Small intestine (tissue), 7 donors: Measurements from ENCODE around the gene RASL12. TPM values are rescaled to one million over a fixed set of nuclear protein-coding genes. Genes with fewer than 3 reads are reported as not detected.
"Not testable (repeated sequence)": the region's sequence is repeated elsewhere in the genome, so short reads cannot be mapped to it uniquely, and the experiment has no call there.

Experiments used
- DNase-seq, 2 donors: peaks; one replicate each; pipeline versions ENCODE4 v3.0.0 to v3.0.0-alpha.2; 2013
- FAIRE-seq: peaks from 2 replicates; lab custom pipeline; 2012; peaks lifted over from hg19 to GRCh38; lab: Jason Lieb, UNC
- H3K27ac ChIP-seq, 3 donors: one replicate each; pipeline ENCODE4 v1.5.1; 2013; ENCODE audit warnings: low read length in 2 of 3, mild to moderate bottlenecking in 2 of 3, control low read depth in 1 of 3, inconsistent platforms in 1 of 3, low read depth in 1 of 3, moderate library complexity in 1 of 3
- H3K27me3 ChIP-seq, 3 donors: one replicate each; pipeline ENCODE4 v1.6.1; 2013; ENCODE audit warnings: low read length in 3 of 3, inconsistent platforms in 1 of 3; ENCODE audit not compliant: control insufficient read depth in 3 of 3, insufficient read depth in 3 of 3
- H3K36me3 ChIP-seq, 3 donors: one replicate each; pipeline ENCODE4 v1.6.1; 2013; ENCODE audit warnings: low read length in 3 of 3, inconsistent platforms in 1 of 3, low read depth in 1 of 3, mild to moderate bottlenecking in 1 of 3, moderate library complexity in 1 of 3; ENCODE audit not compliant: control insufficient read depth in 3 of 3, insufficient read depth in 2 of 3
- H3K4me1 ChIP-seq, 3 donors: one replicate each; pipeline ENCODE4 v1.6.1; 2013; ENCODE audit warnings: low read length in 2 of 3, inconsistent platforms in 1 of 3, low read depth in 1 of 3, mild to moderate bottlenecking in 1 of 3, moderate library complexity in 1 of 3; ENCODE audit not compliant: control insufficient read depth in 3 of 3, insufficient read depth in 2 of 3
- H3K4me3 ChIP-seq, 3 donors: one replicate each; pipeline ENCODE4 v1.5.1; 2013; ENCODE audit warnings: low read length in 3 of 3, control low read depth in 1 of 3, inconsistent platforms in 1 of 3, low read depth in 1 of 3, mild to moderate bottlenecking in 1 of 3, moderate library complexity in 1 of 3
- H3K9me3 ChIP-seq, 2 donors: one replicate each; pipeline ENCODE4 v1.6.1; 2013; ENCODE audit warnings: low read depth in 1 of 2, low read length in 1 of 2; ENCODE audit not compliant: control insufficient read depth in 2 of 2, insufficient read depth in 1 of 2
- WGBS, 3 donors: extraction: QIAGEN DNeasy Blood & Tissue Kit; methylation state at CpG; one replicate each; pipeline ENCODE4 v1.1.7; 2013; 5-methylcytosine and 5-hydroxymethylcytosine counted together
- polyA plus RNA-seq, 4 donors: library from polyadenylated mRNA; stranded (reverse) in 3 of 4; unstranded in 1 of 4; fragments of 200-250 nt in 3 of 4; fragments of 120-200 nt in 1 of 4; gene quantifications; one replicate each; pipeline versions ENCODE4 v1.2.1 to v1.2.3, GENCODE V29; 2013
- donor health status: healthy with polysubstance abuse.
- donor health status: control.
- donor health status: control.
- donor health status: Bipolar disorder and iron deficiency.
- donor health status: healthy.

RASL12 gene
- polyA plus RNA-seq, 4 donors: 0.45 to 7.7 (median 2.2) TPM

- H3K27me3 ChIP-seq: peaks cover 0 to 13% (median 0%) of the 10 kb centered on the region in 3 donors
- not testable (repeated sequence) for H3K36me3 ChIP-seq, H3K27ac ChIP-seq, H3K4me3 ChIP-seq, H3K9me3 ChIP-seq, DNase-seq, FAIRE-seq
- WGBS, 3 donors: 77 to 91% (median 80%) methylated on average over 12 of the region's 12 CpGs
- H3K4me1 ChIP-seq: peaks cover 2 to 14% (median 5%) of the 10 kb centered on the region in 3 donors
Measured at GRCh38 chr15:65075607-65076395, 8.0 kb upstream of the RASL12 start.

GRCh38 chr15:65074946-65075345 lies 7.2 kb upstream of the RASL12 start:
- not testable (repeated sequence) for DNase-seq, FAIRE-seq, H3K9me3 ChIP-seq, H3K36me3 ChIP-seq, H3K4me3 ChIP-seq, H3K27ac ChIP-seq
- Histone ChIP-seq H3K27me3 (peaks cover 0 to 13% (median 0%) of the 10 kb centered on the region in 3 donors), H3K4me1 (peaks cover 3 to 14% (median 5%) of the 10 kb centered on the region in 3 donors)
- 88 to 96% (median 92%) methylated on average over 11 to 17 of the region's 22 CpGs for WGBS, 3 donors

- WGBS, 3 donors: 81 to 88% (median 84%) methylated on average over 3 of the region's 3 CpGs
- no peak for DNase-seq
- Histone ChIP-seq H3K9me3 (peaks cover 0 to 5% of the 10 kb centered on the region in 2 donors), H3K4me3 (no peak overlapping the region), H3K27me3 (peaks cover 0 to 17% (median 0%) of the 10 kb centered on the region in 3 donors), H3K36me3 (no peaks in the 10 kb centered on the region), H3K27ac (peak overlapping the region in 1 of 3 donors; percentile 7), H3K4me1 (peaks cover 0 to 19% (median 3%) of the 10 kb centered on the region in 3 donors)
- FAIRE-seq: no peak
Measured at GRCh38 chr15:65072617-65073016, 4.8 kb upstream of the RASL12 start.

GRCh38 chr15:65072027-65072426 lies 4.2 kb upstream of the RASL12 start:
- H3K36me3 ChIP-seq: no peaks in the 10 kb centered on the region
- FAIRE-seq (no peak), DNase-seq (peak in 1 of 2 donors; percentile 3)
- 69 to 76% (median 73%) methylated on average over 1 of the region's 1 CpG for WGBS, 3 donors
- peaks cover 0 to 2% of the 10 kb centered on the region in 2 donors for H3K9me3 ChIP-seq
- H3K27ac ChIP-seq: peak overlapping the region in 1 of 3 donors; percentile 80
- H3K4me3 ChIP-seq: no peak overlapping the region
- peaks cover 0 to 17% (median 0%) of the 10 kb centered on the region in 3 donors for H3K27me3 ChIP-seq
- H3K4me1 ChIP-seq: peaks cover 0 to 19% (median 3%) of the 10 kb centered on the region in 3 donors

- Histone ChIP-seq H3K27me3 (peaks cover 0 to 19% (median 4%) of the 10 kb centered on the region in 3 donors), H3K36me3 (no peaks in the 10 kb centered on the region), H3K4me3 (no peak overlapping the region), H3K27ac (peak overlapping the region in 1 of 3 donors; percentile 80), H3K9me3 (peaks cover 0 to 2% of the 10 kb centered on the region in 2 donors), H3K4me1 (peaks cover 0 to 19% (median 3%) of the 10 kb centered on the region in 3 donors)
- DNase-seq (no peak), FAIRE-seq (no peak)
- 54 to 77% (median 72%) methylated on average over 5 of the region's 5 CpGs for WGBS, 3 donors
Measured at GRCh38 chr15:65071381-65071811, 3.6 kb upstream of the RASL12 start.

GRCh38 chr15:65069779-65070546 lies 2.2 kb upstream of the RASL12 start:
- no peak for FAIRE-seq
- peak overlapping the region in 2 of 3 donors; percentile 35 to 80 for H3K27ac ChIP-seq

GRCh38 chr15:65069179-65069578 lies 1.4 kb upstream of the RASL12 start:
- DNase-seq: peak in 1 of 2 donors; percentile 38
- no peaks in the 10 kb centered on the region for H3K36me3 ChIP-seq
- no peak for FAIRE-seq
- no peaks in the 10 kb centered on the region for H3K9me3 ChIP-seq
- no peak overlapping the region for H3K4me3 ChIP-seq
- peaks cover 0 to 27% (median 4%) of the 10 kb centered on the region in 3 donors for H3K27me3 ChIP-seq
- peaks cover 0 to 19% (median 3%) of the 10 kb centered on the region in 3 donors for H3K4me1 ChIP-seq
- 51 to 93% (median 76%) methylated on average over 1 of the region's 1 CpG for WGBS, 3 donors
- peak overlapping the region in 2 of 3 donors; percentile 35 to 83 for H3K27ac ChIP-seq

More at GRCh38 chr15:65069779-65070546, 2.2 kb upstream of the RASL12 start:
- H3K4me1 ChIP-seq: peaks cover 0 to 19% (median 3%) of the 10 kb centered on the region in 3 donors
- H3K27me3 ChIP-seq: peaks cover 0 to 26% (median 4%) of the 10 kb centered on the region in 3 donors
- no peaks in the 10 kb centered on the region for H3K36me3 ChIP-seq
- DNase-seq: no peak
- 72 to 80% (median 80%) methylated on average over 5 of the region's 5 CpGs for WGBS, 3 donors
- H3K9me3 ChIP-seq: no peaks in the 10 kb centered on the region
- H3K4me3 ChIP-seq: no peak overlapping the region

GRCh38 chr15:65068403-65068788 lies 605 bp upstream of the RASL12 start:
- WGBS, 3 donors: 83 to 93% (median 89%) methylated on average over 3 of the region's 3 CpGs
- no peak for DNase-seq
- Histone ChIP-seq H3K4me3 (peak overlapping the region in 2 of 3 donors; percentile 7 to 41), H3K9me3 (no peaks in the 10 kb centered on the region), H3K4me1 (peaks cover 0 to 19% (median 3%) of the 10 kb centered on the region in 3 donors), H3K27ac (peak overlapping the region in 2 of 3 donors; percentile 30 to 83), H3K27me3 (peaks cover 0 to 27% (median 4%) of the 10 kb centered on the region in 3 donors), H3K36me3 (no peaks in the 10 kb centered on the region)
- no peak for FAIRE-seq
